Measurements from ENCODE around the gene GRM7.

Gene GRM7

DNA sequence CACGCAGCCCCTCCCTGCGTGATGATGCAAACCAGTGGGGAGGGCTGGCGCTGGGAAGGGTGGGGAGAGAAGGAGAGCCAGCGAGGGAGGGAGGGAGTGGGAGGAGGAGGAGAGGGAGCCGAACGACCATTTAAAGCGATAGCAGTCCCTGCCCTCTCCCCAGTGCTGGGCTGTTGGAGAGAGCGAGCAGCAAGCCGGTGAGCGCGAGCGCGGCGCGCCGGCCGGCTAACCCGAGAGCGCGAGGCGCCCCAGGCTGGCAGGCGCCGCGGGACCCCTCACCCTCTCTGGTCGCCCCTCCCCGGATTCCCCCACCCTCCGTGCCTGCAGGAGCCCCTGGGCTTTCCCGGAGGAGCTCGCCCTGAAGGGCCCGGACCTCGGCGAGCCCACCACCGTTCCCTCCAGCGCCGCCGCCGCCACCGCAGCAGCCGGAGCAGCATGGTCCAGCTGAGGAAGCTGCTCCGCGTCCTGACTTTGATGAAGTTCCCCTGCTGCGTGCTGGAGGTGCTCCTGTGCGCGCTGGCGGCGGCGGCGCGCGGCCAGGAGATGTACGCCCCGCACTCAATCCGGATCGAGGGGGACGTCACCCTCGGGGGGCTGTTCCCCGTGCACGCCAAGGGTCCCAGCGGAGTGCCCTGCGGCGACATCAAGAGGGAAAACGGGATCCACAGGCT lies at the start of gene GRM7:
GRM7 (plus strand) TSS at position 162 of the 671 bp plus-strand sequence.
- in situ Hi-C loops (cut with MboI; ENCODE audit: low sequenced_read_pairs, unreplicated experiment), result no loop called here
- DNase-seq (ENCODE audit: low spot score), result peak; percentile 34
- TF ChIP-seq, protein P1, sequence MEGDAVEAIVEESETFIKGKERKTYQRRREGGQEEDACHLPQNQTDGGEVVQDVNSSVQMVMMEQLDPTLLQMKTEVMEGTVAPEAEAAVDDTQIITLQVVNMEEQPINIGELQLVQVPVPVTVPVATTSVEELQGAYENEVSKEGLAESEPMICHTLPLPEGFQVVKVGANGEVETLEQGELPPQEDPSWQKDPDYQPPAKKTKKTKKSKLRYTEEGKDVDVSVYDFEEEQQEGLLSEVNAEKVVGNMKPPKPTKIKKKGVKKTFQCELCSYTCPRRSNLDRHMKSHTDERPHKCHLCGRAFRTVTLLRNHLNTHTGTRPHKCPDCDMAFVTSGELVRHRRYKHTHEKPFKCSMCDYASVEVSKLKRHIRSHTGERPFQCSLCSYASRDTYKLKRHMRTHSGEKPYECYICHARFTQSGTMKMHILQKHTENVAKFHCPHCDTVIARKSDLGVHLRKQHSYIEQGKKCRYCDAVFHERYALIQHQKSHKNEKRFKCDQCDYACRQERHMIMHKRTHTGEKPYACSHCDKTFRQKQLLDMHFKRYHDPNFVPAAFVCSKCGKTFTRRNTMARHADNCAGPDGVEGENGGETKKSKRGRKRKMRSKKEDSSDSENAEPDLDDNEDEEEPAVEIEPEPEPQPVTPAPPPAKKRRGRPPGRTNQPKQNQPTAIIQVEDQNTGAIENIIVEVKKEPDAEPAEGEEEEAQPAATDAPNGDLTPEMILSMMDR (IDR thresholded peaks at IDR 0.05; ENCODE audit: borderline replicate concordance, control extremely low read depth, extremely low read depth, insufficient read depth, missing control alignments), result no peak

DNA sequence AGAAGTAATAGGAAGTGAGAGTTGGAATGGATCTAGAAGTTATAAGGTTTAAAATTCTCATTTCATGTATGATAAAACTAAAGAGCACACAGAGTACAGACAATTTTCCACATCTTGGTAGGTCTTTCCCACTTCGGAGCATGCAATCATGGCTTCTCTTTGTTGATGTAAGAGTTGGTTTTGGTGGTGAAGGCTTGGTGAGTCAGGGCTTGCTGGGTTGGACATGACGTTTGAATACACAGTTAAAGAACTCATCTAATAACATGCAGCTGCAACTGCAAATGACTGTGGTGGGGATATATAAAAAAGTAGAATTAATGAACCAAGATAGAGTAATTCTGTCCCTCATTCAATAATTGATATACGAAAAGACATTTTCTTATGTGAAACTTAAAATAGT lies 39.5 kb upstream of the GRM7 start:
- in situ Hi-C loops (cut with MboI; ENCODE audit: low sequenced_read_pairs, unreplicated experiment), result no loop called here
- TF ChIP-seq, protein P1 (IDR thresholded peaks at IDR 0.05; ENCODE audit: borderline replicate concordance, control extremely low read depth, extremely low read depth, insufficient read depth, missing control alignments), result no peak
- no peak for DNase-seq (ENCODE audit: low spot score)

DNA sequence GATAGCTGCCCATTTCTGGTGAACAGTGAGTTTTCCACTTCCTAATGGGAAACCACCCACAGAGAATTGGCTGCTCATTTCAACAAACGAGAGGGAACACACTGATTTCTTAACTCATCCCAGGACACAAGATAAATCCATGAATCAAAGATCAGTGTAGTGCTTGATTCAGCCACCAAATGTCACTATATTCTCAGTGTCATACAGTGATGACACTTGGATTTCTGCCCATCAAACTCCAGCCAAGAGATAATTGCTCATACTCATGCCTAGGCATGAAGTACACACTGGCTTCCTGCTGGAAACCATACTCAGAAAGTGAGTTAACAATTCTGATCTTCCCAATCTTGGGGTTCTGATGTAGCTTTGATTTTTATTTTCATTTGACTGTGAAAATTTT lies 35.4 kb upstream of the GRM7 start:
- TF ChIP-seq, protein P1 (IDR thresholded peaks at IDR 0.05; ENCODE audit: borderline replicate concordance, control extremely low read depth, extremely low read depth, insufficient read depth, missing control alignments), result no peak
- in situ Hi-C loops (cut with MboI; ENCODE audit: low sequenced_read_pairs, unreplicated experiment), result no loop called here
- no peak for DNase-seq (ENCODE audit: low spot score)

DNA sequence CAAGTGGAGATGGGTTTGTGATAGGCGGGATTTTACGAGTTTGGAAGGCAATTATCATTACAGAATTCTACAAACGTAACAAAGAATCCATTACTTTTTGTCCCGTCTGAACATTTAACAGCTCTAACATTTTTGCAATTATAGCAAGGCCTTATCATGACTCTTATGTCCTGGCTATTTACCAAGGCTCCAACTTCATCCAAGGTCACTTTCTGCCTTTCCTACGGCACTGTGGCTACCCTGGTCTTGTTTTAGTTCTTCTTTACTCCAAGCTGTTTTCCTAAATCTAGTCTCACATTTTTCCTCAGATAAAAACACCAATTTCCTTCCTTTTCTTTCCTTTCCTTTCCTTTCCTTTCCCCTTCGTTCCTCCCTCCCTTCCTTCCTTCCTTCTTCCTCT lies 33.5 kb upstream of the GRM7 start:
- TF ChIP-seq, protein P1 (IDR thresholded peaks at IDR 0.05; ENCODE audit: borderline replicate concordance, control extremely low read depth, extremely low read depth, insufficient read depth, missing control alignments), result no peak
- in situ Hi-C loops (cut with MboI; ENCODE audit: low sequenced_read_pairs, unreplicated experiment), result no loop called here
- DNase-seq (ENCODE audit: low spot score), result no peak

DNA sequence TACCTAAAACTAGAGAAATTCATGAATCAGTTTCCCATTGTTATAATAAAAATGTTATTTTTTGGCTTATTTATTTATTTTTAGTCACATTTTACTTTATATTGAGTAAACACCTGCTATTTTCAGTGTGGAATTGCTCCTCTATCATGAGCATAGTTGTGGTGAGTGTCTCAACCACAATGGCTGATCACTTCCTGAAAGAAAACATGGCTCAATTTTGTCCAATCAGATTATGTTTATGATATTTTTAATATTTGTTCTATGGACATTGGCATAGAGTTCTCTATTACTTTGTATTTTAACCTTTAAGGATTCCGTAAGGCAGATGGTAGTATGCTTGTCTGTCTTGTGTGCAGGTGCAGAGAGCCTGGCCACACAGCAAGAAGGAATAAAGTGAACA lies 16.2 kb upstream of the GRM7 start:
- in situ Hi-C loops (cut with MboI; ENCODE audit: low sequenced_read_pairs, unreplicated experiment), result no loop called here
- TF ChIP-seq, protein P1 (IDR thresholded peaks at IDR 0.05; ENCODE audit: borderline replicate concordance, control extremely low read depth, extremely low read depth, insufficient read depth, missing control alignments), result no peak
- no peak for DNase-seq (ENCODE audit: low spot score)

DNA sequence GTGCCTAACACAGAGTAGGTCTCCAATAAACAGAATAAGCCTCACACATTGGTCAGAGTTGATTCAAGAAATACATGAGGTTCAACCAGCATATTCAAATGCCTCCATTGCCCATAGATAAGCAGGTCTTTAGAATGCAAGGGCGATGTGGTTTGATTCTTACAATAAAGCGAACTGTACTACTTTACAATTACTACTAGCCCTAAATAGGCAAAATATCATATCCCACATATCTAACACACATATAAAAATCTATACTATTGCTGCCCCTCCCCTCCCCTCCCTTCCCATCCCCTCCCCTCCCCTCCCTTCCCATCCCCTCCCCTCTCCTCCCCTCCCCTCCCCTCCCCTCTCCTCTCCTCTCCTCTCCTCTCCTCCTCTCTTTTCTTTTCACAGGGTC lies 6.7 kb upstream of the GRM7 start:
- no peak for DNase-seq (ENCODE audit: low spot score)
- in situ Hi-C loops (cut with MboI; ENCODE audit: low sequenced_read_pairs, unreplicated experiment), result no loop called here
- TF ChIP-seq, protein P1 (IDR thresholded peaks at IDR 0.05; ENCODE audit: borderline replicate concordance, control extremely low read depth, extremely low read depth, insufficient read depth, missing control alignments), result no peak
